D721Med (cell line): ENCODE results near the gene PLCB1.

ENCODE experiments used
- DNase-seq: peaks from one replicate; pipeline ENCODE4 v3.0.0; 2011; ENCODE audit warnings: low spot score; ENCODE audit not compliant: insufficient read length
- FAIRE-seq: peaks from 2 replicates; lab custom pipeline; 2011; peaks lifted over from hg19 to GRCh38; lab: Jason Lieb, UNC
- TF ChIP-seq, protein P1 (sequence below): IDR thresholded peaks from 2 replicates; pipeline ENCODE4 v1.5.1; 2012; ENCODE audit warnings: mild to moderate bottlenecking, control low read depth; ENCODE audit not compliant: insufficient read depth; ENCODE audit errors: missing control alignments

The PLCB1 gene

DNA sequence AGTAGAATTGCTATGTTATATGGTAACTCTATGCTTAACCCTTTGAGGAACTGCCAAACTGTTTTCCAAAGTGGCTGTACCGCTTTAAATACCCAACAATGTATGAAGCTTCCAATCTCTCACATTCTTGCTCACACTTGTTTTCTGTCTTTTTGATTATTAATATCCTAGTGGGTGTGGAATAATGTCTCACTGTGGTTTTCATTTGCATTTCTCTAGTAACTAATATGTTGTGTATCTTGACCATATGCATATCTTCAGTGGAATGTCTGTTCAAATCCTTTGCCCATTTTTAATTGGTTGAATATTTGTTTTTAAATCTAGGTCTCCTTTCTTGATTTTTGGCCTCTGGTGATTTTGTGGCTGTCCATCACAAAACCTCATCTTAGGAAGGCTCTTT lies 759.0 kb downstream of the PLCB1 start:
- no peak for FAIRE-seq
- TF ChIP-seq, protein P1, sequence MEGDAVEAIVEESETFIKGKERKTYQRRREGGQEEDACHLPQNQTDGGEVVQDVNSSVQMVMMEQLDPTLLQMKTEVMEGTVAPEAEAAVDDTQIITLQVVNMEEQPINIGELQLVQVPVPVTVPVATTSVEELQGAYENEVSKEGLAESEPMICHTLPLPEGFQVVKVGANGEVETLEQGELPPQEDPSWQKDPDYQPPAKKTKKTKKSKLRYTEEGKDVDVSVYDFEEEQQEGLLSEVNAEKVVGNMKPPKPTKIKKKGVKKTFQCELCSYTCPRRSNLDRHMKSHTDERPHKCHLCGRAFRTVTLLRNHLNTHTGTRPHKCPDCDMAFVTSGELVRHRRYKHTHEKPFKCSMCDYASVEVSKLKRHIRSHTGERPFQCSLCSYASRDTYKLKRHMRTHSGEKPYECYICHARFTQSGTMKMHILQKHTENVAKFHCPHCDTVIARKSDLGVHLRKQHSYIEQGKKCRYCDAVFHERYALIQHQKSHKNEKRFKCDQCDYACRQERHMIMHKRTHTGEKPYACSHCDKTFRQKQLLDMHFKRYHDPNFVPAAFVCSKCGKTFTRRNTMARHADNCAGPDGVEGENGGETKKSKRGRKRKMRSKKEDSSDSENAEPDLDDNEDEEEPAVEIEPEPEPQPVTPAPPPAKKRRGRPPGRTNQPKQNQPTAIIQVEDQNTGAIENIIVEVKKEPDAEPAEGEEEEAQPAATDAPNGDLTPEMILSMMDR, result no peak

DNA sequence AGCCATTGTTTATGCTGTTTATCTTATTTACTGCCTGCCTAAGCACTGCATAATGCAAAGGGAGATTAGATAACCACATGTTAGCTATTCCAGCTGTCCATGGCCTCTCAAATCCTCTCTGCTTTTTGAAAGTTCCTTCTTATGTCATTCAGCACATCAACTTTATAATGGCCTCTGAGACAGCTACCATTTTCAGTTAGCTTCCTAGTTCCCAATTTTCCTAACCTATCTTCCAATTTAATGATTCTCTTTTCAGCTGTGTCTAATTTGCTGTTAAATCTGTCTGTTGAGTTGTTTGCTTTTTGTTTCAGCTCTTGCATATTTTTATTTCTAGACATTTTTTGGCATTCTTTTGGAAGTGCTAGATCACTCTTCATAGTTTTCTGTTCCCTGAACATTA lies 763.4 kb downstream of the PLCB1 start:
- DNase-seq (no peak), FAIRE-seq (no peak)
- TF ChIP-seq, protein P1, result no peak

More for the DNA sequence above, 759.0 kb downstream of the PLCB1 start:
- no peak for DNase-seq

DNA sequence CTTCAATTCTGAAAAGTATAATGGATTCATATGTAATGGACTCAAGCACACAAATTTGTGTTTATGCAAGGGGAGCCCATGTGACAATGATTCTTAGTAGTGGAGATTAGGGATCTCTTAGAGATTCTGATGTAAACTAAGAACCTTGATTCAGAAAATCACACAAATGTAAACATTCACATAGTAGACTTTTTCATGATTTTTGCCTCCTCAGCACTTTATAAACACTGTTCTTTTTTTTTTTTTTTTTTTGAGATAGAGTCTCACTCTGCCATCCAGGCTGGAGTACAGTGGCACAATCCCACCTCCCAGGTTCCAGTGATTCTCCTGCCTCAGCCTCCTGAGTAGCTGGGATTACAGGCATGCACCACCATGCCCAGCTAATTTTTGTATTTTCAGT lies 766.8 kb downstream of the PLCB1 start:
- DNase-seq (no peak), FAIRE-seq (no peak)
- TF ChIP-seq, protein P1, result no peak

DNA sequence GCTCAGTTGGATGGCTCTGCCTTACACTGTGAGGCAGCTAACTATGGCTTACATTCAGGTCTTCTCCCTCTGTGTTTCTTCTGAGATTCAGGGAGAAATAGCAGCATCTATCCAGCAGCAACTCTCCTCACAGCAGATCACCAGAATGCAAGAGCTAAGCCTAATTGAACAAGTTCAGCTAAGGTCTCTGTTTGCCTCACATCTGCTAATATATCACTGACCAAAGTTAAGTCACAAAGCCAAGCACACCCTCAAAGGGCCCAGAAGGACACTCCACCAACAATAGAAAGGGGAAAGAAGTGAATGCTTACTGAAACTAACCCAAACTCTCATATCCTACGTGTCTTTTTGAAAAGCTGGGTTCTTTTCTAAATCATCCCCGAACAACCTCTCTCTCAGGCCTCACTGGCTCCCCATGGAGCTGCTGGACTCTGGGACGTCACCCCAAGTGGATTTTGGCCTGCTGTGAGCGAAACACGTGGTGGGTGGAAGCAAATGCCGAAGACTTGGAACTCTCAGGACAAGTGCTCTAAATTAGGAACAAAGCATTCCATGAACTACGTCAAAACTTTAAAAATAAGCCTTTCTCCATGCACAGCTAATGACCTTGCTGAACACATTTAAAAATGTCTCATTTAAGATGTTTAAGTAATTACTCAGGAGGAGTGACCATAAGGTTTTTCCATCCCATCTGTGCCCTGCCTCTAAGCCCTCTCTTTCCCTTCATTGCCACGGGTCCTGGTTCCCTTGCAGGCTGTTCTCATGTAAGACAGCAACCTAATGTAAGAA lies 769.4 kb downstream of the PLCB1 start:
- DNase-seq, result no peak
- FAIRE-seq, result no peak
- TF ChIP-seq, protein P1, result no peak

DNA sequence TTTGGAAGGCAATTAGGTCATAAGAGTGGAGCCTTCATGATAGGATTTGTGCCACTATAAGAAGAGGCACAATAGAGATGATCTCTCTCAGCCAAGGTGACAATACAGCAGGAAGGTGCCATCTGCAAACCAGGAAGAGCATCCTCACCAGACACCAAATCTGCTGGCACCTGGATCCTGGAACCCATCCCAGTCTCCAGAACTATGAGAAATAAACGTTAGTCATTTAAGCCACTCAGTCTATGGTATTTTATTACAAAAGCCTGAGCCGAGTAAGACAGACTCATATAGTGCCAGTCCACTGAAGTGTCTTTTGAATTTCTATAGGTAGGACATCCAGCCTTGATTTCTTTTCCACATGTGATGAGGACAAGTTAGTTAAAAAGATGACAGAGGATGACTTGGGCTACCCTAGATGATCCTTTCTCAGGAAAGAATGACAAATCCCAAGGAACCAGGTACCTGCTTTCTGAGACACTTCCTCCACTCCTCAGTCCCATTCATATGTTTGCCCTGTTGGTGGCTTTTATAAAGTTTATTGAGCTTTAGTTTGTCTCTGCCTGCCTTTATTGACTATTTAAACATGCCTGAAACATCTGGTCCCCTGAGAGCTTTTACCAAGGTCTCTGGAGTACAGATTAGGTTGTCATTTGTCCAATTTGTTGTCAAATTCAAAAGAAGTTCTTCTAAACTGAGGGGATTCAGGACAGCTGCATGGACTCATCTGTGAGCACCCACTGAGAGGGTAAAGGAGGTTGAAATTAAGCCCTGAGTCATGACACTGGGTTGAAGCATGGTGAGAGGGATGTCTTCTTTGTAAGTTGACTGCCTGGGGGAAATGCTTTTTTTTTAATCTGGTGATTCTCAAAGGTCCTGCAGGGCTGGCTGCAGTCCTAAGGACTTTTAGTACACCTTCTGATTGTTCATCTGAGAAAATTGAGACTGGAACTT lies 771.9 kb downstream of the PLCB1 start:
- FAIRE-seq (no peak), DNase-seq (no peak)
- TF ChIP-seq, protein P1, result no peak

DNA sequence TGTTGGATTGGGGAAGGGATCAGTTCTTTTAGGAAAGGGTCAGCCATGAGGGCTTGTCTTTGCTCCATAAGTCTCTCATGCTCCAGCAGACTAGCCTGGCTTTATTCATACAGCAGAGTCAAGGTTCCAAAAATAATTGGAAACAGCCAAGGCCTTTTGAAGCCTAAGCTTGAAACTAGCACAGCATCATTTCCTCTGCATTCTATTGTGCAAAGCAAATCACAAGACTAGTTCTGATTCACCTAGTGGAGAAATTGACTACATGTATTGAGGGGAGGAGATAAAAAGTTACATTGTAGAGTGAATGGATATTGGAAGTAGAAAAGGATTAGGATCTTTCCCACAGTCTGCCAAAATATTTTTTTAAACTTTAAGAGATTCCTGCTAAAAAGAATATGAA lies 777.5 kb downstream of the PLCB1 start:
- DNase-seq, result no peak
- TF ChIP-seq, protein P1, result no peak
- FAIRE-seq, result no peak
